Mesenchymal stem cell (in vitro differentiated cells and primary cell): ENCODE data around the gene DDX56.
A peak's percentile ranks its signal among the peaks of the same experiment; 100 is the strongest.

Experiments
- DNase-seq: peaks from one replicate; pipeline ENCODE4 v3.0.0-alpha.2; 2013
- H2AFZ ChIP-seq: one replicate; pipeline ENCODE4 v1.6.1; 2013; ENCODE audit warnings: low read depth, mild to moderate bottlenecking, control low read depth, inconsistent platforms, low read length, moderate library complexity
- H2AK5ac ChIP-seq: 2 replicates; pipeline ENCODE4 v1.6.1; 2013; ENCODE audit warnings: low read length, moderate library complexity, mild to moderate bottlenecking, inconsistent platforms; ENCODE audit not compliant: severe bottlenecking
- H2BK120ac ChIP-seq: one replicate; pipeline ENCODE4 v1.6.1; 2013; ENCODE audit warnings: low read depth, mild to moderate bottlenecking, inconsistent platforms, low read length, moderate library complexity
- H2BK12ac ChIP-seq, 2 experiments: one replicate each; pipeline ENCODE4 v1.6.1; 2013; ENCODE audit warnings: inconsistent platforms in 2 of 2, low read length in 2 of 2, mild to moderate bottlenecking in 2 of 2, moderate library complexity in 2 of 2, control low read depth in 1 of 2
- H2BK15ac ChIP-seq: one replicate; pipeline ENCODE4 v1.6.1; 2013; ENCODE audit warnings: mild to moderate bottlenecking, low read depth, inconsistent platforms; ENCODE audit not compliant: poor library complexity, severe bottlenecking
- H2BK5ac ChIP-seq: 2 replicates; pipeline ENCODE4 v1.6.1; 2013; ENCODE audit warnings: low read depth, mild to moderate bottlenecking, low read length, control low read depth, inconsistent platforms; ENCODE audit not compliant: poor library complexity, severe bottlenecking
- H3K14ac ChIP-seq, 2 experiments: one replicate each; pipeline ENCODE4 v1.6.1; 2013; ENCODE audit warnings: inconsistent platforms in 2 of 2, low read length in 2 of 2, control low read depth in 1 of 2, mild to moderate bottlenecking in 1 of 2, moderate library complexity in 1 of 2
- H3K18ac ChIP-seq, 2 experiments: one replicate each; pipeline ENCODE4 v1.6.1; 2013; ENCODE audit warnings: inconsistent platforms in 2 of 2, low read length in 2 of 2, control low read depth in 1 of 2, low read depth in 1 of 2, mild to moderate bottlenecking in 1 of 2
- H3K23ac ChIP-seq, 2 experiments: one replicate each; pipeline ENCODE4 v1.6.1; 2013; ENCODE audit warnings: inconsistent platforms in 2 of 2, low read length in 2 of 2, mild to moderate bottlenecking in 2 of 2, moderate library complexity in 2 of 2, control low read depth in 1 of 2
- H3K27ac ChIP-seq: 2 replicates; pipeline ENCODE4 v1.5.1; 2013; ENCODE audit warnings: mild to moderate bottlenecking, moderate library complexity, low read length, control low read depth, inconsistent platforms; ENCODE audit not compliant: poor library complexity, severe bottlenecking
- H3K27me3 ChIP-seq, 2 experiments: 2 replicates each; pipeline versions ENCODE4 v1.6.1 to v1.7.0; 2013; ENCODE audit warnings: low read length in 2 of 2, mild to moderate bottlenecking in 2 of 2, moderate library complexity in 2 of 2, control low read depth in 1 of 2, inconsistent platforms in 1 of 2; ENCODE audit not compliant: control insufficient read depth in 1 of 2, insufficient read depth in 1 of 2
- H3K36me3 ChIP-seq, 2 experiments: 2 replicates each; pipeline versions ENCODE4 v1.6.1 to v1.7.0; 2013; ENCODE audit warnings: low read length in 2 of 2, control low read depth in 1 of 2, inconsistent platforms in 1 of 2, low read depth in 1 of 2, mild to moderate bottlenecking in 1 of 2; ENCODE audit not compliant: insufficient read depth in 2 of 2, control insufficient read depth in 1 of 2
- H3K4ac ChIP-seq, 2 experiments: one replicate each; pipeline ENCODE4 v1.6.1; 2013; ENCODE audit warnings: inconsistent platforms in 2 of 2, low read length in 2 of 2, mild to moderate bottlenecking in 2 of 2, moderate library complexity in 2 of 2, control low read depth in 1 of 2, low read depth in 1 of 2
- H3K4me1 ChIP-seq: 2 replicates; pipeline ENCODE4 v1.6.1; 2013; ENCODE audit warnings: low read depth, low read length, control low read depth; ENCODE audit not compliant: control insufficient read depth, insufficient read depth
- H3K4me2 ChIP-seq: 2 replicates; pipeline ENCODE4 v1.6.1; 2013; ENCODE audit warnings: low read length, mild to moderate bottlenecking, inconsistent platforms; ENCODE audit not compliant: poor library complexity, severe bottlenecking
- H3K4me3 ChIP-seq, 2 experiments: 2 replicates each; pipeline versions ENCODE4 v1.5.1 to v1.7.0; 2013; ENCODE audit warnings: low read length in 2 of 2, mild to moderate bottlenecking in 2 of 2, control low read depth in 1 of 2, low read depth in 1 of 2; ENCODE audit not compliant: insufficient read depth in 1 of 2
- H3K79me1 ChIP-seq: replicated peaks from 2 replicates; pipeline ENCODE4 v1.6.1; 2013; ENCODE audit warnings: mild to moderate bottlenecking, control low read depth, low read length, inconsistent platforms; ENCODE audit not compliant: poor library complexity, severe bottlenecking
- H3K9ac ChIP-seq: 2 replicates; pipeline ENCODE4 v1.7.0; 2013; ENCODE audit warnings: mild to moderate bottlenecking, low read length, moderate library complexity
- H3K9me3 ChIP-seq: 2 replicates; pipeline ENCODE4 v1.7.0; 2013; ENCODE audit warnings: mild to moderate bottlenecking, low read length; ENCODE audit not compliant: control insufficient read depth
- H4K8ac ChIP-seq: one replicate; pipeline ENCODE4 v1.6.1; 2013; ENCODE audit warnings: inconsistent platforms, mild to moderate bottlenecking, low read length, moderate library complexity
- H4K91ac ChIP-seq: one replicate; pipeline ENCODE4 v1.6.1; 2013; ENCODE audit warnings: mild to moderate bottlenecking, low read length, inconsistent platforms
- WGBS: methylation state at CpG from one replicate; pipeline ENCODE4 v1.1.7; 2013; ENCODE audit warnings: mixed read lengths; 5-methylcytosine and 5-hydroxymethylcytosine counted together

Gene DDX56

GRCh38 chr7:44534501-44534900 lies 39.2 kb downstream of the DDX56 start:
- H2BK15ac ChIP-seq: no peak overlapping the region
- DNase-seq: peak; percentile 32
- peaks cover 9% of the 10 kb centered on the region for H3K4me1 ChIP-seq
- no peaks in the 10 kb centered on the region for H3K9me3 ChIP-seq
- H3K36me3 ChIP-seq: peaks cover 0 to 5% of the 10 kb centered on the region in 2 experiments
- H2BK120ac ChIP-seq: no peak overlapping the region
- peak overlapping the region in 1 of 2 experiments; percentile 88 for H2BK12ac ChIP-seq
- H2AK5ac ChIP-seq: no peak overlapping the region
- no peak overlapping the region for H3K27ac ChIP-seq
- peak overlapping the region in 1 of 2 experiments; percentile 48 for H3K23ac ChIP-seq
- no peak overlapping the region for H3K4me3 ChIP-seq
- H3K14ac ChIP-seq: peak overlapping the region in 1 of 2 experiments; percentile 66
- no peaks in the 10 kb centered on the region for H3K79me1 ChIP-seq
- H3K18ac ChIP-seq: peak overlapping the region; percentile 15 to 64
- no peak overlapping the region for H2BK5ac ChIP-seq
- no peak overlapping the region for H4K91ac ChIP-seq
- H4K8ac ChIP-seq: no peak overlapping the region
- H3K4me2 ChIP-seq: no peak overlapping the region
- peaks cover 0 to 7% of the 10 kb centered on the region in 2 experiments for H3K27me3 ChIP-seq
- WGBS: 66% methylated on average over 7 of the region's 7 CpGs
- no peak overlapping the region for H3K9ac ChIP-seq
- H2AFZ ChIP-seq: peak overlapping the region; percentile 15
- no peak overlapping the region for H3K4ac ChIP-seq

- Histone ChIP-seq H3K9me3 (no peaks in the 10 kb centered on the region), H3K27me3 (peaks cover 0 to 7% of the 10 kb centered on the region in 2 experiments)
- 46% methylated on average over 5 of the region's 5 CpGs for WGBS
Measured at GRCh38 chr7:44534087-44534486, 39.6 kb downstream of the DDX56 start.

DNA sequence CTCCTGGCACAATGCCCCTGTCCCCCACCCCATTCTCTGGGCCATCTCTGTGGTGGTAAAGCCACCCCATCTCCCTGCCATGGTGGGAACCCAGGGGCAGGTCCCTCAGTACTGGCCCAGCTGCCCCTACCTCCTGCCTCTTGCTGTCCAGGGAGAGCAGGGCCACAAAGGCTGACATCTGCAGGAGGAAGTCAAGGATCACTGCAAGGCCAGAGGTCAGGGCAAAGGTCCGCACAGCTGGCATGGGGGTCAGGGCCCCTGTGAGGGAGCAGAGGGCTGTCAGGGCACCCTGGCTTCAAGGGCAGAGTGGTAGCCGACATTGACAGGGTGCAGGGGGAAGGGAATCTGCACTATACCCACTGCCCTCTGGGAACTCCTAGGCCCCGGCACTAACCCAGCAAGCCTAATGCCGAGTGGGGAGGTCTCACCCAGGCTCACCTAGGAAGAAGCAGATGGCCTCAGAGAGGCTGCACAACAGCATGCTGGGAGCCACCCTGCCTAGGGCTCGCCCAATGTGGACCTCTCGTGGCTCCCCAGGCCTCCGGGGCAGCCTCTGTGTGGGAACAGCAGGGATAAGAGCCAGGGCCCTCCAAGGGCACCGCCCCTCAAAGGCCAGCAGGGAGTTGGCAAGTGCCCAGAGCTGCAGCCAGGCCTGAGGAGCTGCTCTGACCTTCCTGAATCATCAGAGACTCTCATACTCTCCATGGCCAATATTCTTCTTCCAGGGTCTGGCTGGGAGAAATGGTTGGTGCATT lies 40.2 kb downstream of the DDX56 start:
- Histone ChIP-seq H3K14ac (peak overlapping the region in 1 of 2 experiments; percentile 53), H3K9ac (no peak overlapping the region), H3K79me1 (no peaks in the 10 kb centered on the region), H2BK5ac (no peak overlapping the region), H2BK15ac (peak overlapping the region; percentile 44), H3K4me1 (peaks cover 9% of the 10 kb centered on the region), H3K27me3 (peaks cover 0 to 7% of the 10 kb centered on the region in 2 experiments), H2BK120ac (no peak overlapping the region), H2BK12ac (peak overlapping the region; percentile 30 to 40), H4K91ac (peak overlapping the region; percentile 43), H3K9me3 (peaks cover under 1% of the 10 kb centered on the region), H3K4me3 (no peak overlapping the region), H2AK5ac (no peak overlapping the region), H4K8ac (peak overlapping the region; percentile 69), H3K23ac (no peak overlapping the region), H3K4ac (peak overlapping the region in 1 of 2 experiments; percentile 3), H3K36me3 (peaks cover 0 to 5% of the 10 kb centered on the region in 2 experiments), H3K27ac (no peak overlapping the region), H2AFZ (no peak overlapping the region), H3K18ac (peak overlapping the region; percentile 47 to 67), H3K4me2 (no peak overlapping the region)
- peak; percentile 71 for DNase-seq
- 89% methylated on average over 8 of the region's 8 CpGs for WGBS

More at GRCh38 chr7:44534087-44534486, 39.6 kb downstream of the DDX56 start:
- DNase-seq: peak; percentile 87
- H3K4me2 ChIP-seq: no peak overlapping the region
- peak overlapping the region; percentile 47 to 64 for H3K18ac ChIP-seq
- H2AFZ ChIP-seq: peak overlapping the region; percentile 15
- H3K4ac ChIP-seq: no peak overlapping the region
- no peak overlapping the region for H3K9ac ChIP-seq
- no peak overlapping the region for H2BK15ac ChIP-seq
- H3K14ac ChIP-seq: no peak overlapping the region
- H2BK12ac ChIP-seq: peak overlapping the region in 1 of 2 experiments; percentile 88
- no peak overlapping the region for H2AK5ac ChIP-seq
- H3K4me1 ChIP-seq: peaks cover 9% of the 10 kb centered on the region
- no peaks in the 10 kb centered on the region for H3K79me1 ChIP-seq
- H4K91ac ChIP-seq: no peak overlapping the region
- H3K27ac ChIP-seq: no peak overlapping the region
- H3K36me3 ChIP-seq: peaks cover 0 to 5% of the 10 kb centered on the region in 2 experiments
- no peak overlapping the region for H3K4me3 ChIP-seq
- H2BK5ac ChIP-seq: no peak overlapping the region
- H4K8ac ChIP-seq: no peak overlapping the region
- H2BK120ac ChIP-seq: no peak overlapping the region
- peak overlapping the region in 1 of 2 experiments; percentile 48 for H3K23ac ChIP-seq
